DMS53 treated with DMSO at 0.1 percent for 48 hours (cell line): ENCODE data around the gene SLC12A7.
"Not testable (repeated sequence)": the region's sequence is repeated elsewhere in the genome, so short reads cannot be mapped to it uniquely, and the experiment has no call there.

ENCODE experiments used
- DNase-seq: peaks from one replicate; lab custom pipeline; 2025; ENCODE audit not compliant: unreplicated experiment; lab: John Stamatoyannopoulos, UW

SLC12A7 gene

DNA sequence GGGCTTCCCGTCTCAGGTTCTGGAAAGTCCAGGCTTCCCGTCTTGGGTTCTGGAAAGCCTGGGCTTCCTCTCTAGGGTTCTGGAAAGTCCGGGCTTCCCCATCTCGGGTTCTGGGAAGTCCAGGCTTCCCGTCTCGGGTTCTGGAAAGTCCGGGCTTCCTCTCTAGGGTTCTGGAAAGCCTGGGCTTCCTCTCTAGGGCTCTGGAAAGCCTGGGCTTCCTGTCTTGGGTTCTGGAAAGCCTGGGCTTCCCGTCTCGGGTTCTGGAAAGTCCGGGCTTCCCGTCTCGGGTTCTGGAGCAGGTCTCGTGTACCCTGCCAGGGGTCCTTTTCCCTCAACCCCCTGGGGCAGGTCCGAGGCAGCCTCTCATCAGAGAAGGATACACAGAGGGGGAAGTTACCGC lies 28.8 kb downstream of the SLC12A7 start:
- DNase-seq: not testable (repeated sequence)

DNA sequence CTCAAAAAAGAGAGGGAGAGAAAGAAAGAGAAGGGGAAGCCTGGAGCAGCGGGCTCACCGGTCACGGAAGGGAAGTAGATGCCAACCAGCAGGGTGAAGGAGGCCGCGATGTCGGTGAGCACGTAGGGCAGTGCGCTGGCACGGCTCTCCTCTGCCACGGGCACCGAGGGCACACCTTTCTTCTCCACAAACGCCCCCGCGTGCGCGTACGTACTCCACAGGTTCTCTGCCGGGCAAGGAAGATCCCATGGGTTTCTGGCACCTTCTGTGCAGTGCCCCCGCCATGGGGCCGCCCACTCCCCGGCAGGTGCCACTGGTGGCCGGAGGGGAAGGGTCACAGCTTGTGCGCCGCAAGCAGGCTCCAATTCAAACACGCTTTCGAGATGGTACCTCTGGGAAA lies 30.3 kb downstream of the SLC12A7 start:
- no peak for DNase-seq

DNA sequence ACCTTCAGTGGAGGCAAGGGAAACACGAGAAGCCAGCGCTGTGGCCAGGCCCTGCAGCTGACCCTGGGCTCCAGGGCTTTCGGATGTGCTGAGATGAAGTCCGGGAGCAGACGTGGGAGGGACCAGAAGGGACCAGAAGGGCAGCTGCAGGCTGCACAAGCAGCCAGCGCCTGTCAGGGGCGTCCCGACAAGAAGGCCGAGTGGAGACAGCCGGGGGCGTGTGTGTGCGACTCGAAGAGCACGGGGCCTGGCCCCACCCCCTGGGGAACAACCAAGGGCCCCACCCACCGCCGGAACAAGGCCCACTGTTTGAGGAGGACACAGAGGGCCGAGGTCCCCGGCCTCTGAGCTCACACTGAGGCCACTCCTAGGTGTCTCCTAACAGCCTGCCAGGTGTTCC lies 31.4 kb downstream of the SLC12A7 start:
- DNase-seq: no peak

DNA sequence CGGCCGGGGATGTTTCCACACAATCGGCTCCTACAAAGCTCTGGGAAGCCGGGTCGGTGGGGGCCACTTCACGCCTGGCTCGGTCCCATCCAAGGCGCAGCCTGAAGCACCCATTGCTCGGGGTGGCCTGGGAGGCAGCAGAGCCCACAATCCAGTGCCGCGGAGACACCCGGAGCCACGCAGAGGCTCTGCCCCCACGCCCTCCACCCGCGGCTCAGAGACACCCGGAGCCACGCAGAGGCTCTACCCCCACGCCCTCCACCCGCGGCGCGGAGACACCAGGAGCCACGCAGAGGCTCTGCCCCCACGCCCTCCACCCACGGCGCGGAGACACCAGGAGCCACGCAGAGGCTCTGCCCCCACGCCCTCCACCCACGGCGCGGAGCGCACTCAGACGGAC lies 31.9 kb downstream of the SLC12A7 start:
- DNase-seq: no peak

DNA sequence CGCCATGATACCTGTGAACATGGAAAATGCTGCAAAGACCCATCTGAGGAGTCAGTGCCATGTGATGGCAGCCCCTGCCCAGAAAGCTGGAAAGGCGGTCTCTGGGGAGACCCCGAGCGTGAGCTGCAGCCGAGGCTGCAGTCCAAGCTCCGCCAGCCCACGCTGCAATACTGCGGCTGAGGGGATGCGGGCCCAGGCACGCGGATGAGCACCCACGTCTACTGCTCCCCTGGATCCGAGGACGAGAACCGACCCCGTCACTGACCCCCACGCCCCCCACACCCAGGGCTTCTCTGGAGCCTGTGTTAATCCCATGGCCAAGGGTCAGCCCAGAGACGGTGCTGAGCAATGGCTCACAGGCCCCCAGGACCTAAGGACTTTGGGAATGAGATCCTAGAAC lies 32.4 kb downstream of the SLC12A7 start:
- DNase-seq: no peak

DNA sequence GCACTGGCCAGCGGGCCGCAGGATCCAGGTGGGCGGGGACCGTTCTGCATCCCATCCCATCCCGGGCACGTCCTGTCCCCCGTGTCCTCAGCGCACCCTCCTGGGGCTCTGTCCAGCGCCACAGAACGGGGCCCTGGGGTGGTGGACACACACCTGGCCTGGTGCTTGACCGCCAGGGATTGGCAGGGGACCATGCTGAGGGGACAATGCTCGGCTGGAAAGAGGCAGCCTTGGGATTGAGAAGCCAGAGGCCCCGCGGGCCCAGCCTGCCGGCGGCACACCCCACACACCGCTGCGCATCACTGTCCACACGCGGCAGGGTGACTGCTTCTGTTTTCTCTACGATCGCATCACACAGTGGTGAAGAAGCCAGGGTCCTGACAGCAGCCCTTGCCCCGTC lies 33.0 kb downstream of the SLC12A7 start:
- DNase-seq: no peak

DNA sequence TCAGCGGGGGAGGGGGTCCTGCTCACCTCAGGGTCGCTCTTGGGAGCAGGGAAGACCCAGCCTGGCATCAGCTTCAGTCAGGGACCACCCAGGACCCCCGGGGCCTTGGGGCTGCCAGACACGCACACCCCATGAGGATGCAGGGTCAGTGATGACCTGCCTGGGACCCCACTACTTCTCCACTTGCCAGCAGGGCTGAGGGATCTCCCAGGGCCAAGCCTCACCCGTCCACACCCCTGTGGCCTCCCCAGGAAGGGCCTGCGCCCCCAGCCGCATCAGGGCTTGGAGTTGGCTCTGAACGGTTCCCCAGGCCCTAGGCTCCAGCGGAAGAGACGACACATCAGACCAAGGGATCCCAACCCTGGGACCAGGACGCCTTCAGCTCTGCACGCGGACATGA lies 33.7 kb downstream of the SLC12A7 start:
- DNase-seq: no peak

DNA sequence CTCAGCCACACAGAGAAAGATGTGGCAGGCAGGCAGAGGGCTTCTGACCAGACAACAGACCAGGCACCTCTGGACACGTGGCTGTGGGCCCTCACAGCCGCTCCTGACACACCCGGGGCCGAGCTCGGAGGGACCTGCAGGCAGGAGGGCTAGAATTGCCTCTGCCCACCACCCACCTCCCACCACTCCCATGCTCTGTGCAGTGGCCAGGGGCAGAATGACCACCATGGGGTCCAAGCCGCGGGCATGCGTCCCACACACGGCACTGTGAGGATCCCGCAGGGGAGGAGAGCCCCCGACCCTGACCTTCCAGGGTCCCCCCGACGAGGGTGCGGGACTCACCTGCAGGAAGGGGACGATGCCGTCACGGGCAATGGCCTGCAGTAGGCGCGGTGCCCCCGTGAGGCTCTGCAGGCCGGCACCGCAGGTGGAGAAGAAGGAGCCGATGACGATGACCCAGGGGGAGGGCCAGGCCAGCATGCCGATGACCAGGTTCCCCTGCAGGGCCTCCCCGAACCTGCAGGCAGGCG lies 34.3 kb downstream of the SLC12A7 start:
- no peak for DNase-seq

DNA sequence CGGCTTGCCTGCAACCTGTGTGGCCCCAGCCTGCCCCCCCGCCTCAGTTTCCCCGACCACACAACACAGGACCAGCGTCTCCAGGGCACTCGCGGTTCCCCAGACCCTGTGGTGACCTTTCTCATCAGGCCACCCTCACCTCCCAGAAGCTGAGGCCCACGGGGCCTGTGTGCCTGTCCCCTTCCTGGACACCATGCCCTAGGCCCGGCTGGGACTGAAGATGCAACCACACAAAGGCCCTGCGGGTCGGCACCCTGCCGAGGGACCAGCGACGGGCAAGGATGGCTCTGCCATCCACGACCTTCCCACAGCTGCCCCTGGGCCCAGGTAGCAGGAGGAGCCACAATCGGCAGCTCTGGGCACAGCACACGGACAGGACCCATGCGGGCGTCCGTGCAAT lies 34.8 kb downstream of the SLC12A7 start:
- DNase-seq: no peak

DNA sequence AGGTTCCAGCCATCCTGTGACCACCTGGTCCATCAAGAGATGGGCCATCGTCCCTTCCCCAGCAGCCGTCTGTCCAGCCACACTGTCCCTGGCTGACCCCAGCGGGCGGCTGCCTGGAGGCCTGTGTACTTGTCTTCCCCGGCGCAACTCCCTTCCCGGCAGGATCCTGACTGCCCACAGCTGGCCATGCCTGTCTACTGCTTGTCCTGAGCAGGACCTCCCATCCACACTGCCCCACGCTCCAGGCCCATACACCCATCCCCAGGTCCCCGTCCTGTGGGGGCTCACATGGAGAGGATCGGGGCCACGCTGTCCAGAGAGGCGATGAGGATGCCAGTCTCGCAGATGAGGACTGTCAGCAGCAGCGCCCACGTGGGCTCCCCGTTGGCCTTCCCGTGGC lies 35.5 kb downstream of the SLC12A7 start:
- DNase-seq: no peak

DNA sequence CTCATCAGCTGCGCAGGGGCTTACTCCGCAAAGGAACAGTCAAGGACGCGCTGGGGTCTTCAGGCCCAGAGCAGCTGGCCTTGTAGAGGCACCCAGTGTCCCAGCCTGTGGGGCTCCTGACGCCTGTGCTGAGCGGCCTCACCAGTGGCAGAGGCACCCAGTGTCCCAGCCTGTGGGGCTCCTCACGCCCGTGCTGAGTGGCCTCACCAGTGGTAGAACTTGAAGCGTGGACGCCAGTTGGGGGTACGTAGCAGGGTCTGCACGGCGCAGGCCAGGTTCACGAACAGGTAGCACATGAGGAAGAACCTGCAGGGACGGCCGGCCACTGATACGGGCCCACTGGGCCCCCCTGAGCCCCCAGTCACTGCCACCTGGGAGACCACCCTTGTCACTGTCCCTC lies 35.9 kb downstream of the SLC12A7 start:
- no peak for DNase-seq

DNA sequence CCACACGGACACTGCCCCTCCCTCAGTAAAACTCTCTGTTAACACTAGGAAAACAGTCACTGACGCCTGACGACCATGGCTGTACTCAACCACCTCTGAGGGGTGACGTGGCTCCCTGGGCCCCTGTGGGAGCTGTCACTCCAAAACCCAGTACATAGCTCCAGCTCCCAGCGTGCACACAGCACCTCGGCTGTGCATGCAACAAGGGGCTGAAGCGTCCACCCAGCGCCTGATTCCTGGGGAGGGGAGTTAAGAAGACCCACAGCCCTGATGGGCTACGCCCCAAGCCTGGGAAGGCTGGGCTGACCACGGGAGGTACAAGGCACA lies 36.3 kb downstream of the SLC12A7 start:
- no peak for DNase-seq

DNA sequence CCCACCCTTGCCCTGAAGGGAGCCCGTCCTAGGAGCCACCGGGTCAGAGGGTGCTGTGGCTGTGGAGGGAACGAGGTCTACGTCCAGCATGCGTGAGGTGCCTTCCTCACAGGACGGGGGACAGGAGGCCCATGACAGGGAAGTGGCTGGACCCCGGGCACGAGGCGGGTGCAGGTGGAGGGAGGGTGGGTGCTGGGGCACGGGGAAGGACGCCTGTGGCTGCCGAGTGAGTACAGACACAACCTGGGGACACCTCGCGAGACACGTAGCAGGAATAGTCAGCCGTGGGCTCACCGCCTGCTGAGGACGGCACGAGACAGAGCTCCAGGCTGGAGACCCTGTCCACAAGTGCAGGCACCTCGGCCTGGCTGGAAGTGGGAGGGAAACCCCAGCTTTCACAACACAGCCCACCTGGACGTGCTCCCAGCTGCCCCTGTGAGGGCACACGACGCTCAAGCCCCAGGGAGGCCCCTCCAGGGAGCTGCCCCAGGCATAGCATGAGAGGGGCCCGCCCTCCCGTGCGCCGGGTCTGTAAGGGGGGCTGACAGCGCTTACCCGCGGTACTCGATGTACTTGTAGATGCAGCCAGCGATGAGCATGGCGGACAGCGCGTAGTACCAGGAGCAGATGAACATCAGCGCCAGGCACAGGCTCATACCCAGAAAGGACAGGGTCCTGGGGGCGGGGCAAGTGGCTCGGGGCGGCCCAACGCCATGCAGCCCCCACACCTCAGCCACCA lies 36.9 kb downstream of the SLC12A7 start:
- DNase-seq: no peak

DNA sequence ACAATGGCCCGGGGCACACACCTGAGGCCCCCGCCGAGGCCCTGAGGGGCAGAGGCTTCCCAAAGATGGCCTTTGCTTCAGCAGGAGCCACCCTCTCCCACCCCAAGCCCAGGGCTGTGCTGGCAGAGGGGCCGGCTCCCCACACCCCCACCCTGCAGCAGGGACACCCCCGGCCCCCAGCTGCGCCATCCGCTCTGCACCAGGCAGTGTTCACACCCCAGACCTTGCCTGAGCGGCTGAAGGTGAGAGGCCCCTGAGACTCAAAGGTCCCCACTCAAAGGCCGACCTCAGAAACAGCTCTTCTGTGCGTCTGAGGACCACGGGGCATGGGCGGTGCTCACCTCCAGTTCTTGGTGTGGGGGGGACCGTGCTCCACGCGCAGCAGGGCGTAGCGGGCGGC lies 37.6 kb downstream of the SLC12A7 start:
- no peak for DNase-seq

DNA sequence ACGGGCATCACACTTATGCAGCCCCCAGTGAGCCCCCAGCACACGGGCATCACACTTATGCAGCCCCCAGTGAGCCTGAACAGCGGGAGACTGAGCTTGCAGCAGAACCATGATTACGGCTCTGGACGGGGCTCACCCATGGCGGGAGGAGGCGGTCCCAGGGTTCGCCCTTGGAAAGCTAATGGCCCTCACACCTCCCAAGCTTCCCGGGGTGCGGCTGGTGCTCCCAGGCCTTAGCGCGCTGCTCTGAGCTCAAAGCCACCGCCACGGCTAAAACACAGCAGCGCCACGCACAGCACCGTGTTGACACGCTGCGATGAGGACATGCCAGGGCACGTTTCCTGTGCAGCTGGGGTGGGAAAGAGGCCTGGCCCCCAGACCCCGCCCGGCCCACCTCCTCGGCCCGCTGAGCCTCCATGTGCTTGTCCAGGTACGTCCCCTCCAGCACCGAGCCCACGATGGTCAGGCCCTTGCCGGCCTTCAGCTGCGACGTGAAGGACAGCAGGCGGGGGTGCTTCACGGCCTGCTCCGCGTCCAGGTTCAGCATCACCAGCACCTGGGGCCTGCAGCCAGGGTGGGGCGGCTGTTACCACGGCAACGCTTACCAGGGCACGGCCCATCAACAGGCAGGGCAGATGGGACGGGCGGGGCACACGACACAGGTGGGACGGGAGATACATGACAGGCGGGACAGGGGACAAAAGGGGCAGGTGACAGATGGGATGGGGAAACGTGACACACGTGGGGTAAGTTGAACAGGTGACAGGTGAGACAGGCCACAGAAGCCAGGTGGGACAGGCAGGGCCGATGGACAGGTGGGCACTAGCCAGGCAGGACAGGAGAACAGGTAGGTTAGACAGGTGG lies 38.4 kb downstream of the SLC12A7 start:
- DNase-seq: no peak

DNA sequence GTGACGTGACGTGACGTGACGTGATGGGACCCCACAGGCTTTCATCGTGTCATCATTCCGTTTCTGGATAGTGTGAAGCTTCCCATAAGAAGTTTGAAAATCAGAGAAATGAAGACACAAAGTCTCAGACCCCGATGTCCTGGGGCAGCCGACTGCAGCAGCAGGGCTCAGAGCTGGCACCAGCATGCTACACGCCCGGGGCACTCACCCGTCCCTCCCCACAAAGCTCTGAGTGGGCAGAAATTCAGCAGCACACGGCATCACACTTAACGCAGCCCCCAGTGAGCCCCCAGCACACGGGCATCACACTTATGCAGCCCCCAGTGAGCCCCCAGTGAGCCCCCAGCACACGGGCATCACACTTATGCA lies 42.2 kb downstream of the SLC12A7 start:
- DNase-seq: no peak

DNA sequence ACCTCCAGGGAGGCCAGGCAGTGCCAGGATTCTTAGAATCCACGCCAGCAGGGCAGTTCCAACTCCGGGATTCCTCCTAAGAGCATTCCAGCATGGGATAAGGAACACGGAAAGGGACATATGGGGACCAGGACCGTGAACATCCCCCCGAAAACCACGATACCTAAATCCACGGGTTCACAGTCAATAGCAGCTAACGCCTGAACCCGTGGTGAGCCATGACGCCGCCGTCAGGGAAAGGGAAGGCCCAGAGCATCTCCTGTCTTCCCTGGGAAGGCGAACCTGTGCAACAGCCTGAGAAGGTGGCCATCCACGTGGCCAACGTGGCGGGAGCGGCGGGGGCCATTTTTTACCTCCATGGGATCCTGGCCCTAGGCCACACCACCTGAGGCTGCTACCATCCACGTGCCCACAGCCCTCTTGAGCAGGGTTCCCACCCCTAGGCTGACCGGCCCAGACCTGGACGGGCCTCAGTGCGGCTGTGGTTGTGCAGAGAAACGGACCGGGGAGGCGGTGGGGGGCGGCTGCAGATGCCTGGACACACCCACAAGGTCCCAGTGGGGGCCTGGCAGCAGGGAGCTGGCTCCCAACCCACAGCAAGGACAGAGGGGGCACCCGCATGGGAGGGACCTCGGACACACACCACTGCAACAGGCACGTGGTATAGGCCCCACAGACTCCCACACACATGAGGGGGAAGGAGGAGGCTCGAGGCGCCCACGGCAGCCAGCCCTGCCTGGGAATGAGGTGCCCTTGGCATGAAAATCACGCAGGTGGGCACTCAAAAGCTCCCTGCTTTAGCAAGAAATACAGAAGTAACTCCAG lies 42.8 kb downstream of the SLC12A7 start:
- DNase-seq: no peak

DNA sequence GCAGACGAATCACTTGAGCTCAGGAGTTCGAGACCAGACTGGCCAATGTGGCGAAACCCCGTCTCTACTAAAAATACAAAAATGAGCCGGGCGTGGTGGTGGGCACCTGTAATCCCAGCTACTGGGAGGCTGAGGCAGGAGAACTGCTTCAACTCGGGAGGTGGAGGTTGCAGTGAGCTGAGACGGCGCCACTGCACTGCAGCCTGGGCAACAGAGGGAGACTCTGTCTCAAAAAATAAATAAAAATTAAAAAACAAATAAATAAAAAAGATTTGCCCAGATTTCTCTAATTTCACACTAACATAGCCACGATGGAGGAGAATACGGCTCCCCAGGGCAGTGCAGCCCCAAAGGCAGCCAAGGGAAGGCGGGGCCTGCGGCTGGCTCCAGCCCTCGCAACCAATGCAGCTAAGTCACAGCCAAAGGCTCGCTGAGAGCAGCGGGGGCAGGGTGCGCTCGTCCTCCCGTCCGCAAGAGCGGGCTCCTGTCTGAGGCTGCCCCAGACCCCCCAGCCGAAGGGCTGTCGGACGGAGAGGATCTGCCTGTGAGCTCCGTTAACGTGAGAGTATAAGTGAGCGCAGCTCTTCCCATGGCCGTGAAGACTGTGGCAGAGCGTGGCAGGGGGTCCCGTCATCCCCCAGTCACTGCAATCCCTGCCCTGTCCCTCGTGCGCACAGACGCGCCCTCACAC lies 43.5 kb downstream of the SLC12A7 start:
- DNase-seq: no peak

DNA sequence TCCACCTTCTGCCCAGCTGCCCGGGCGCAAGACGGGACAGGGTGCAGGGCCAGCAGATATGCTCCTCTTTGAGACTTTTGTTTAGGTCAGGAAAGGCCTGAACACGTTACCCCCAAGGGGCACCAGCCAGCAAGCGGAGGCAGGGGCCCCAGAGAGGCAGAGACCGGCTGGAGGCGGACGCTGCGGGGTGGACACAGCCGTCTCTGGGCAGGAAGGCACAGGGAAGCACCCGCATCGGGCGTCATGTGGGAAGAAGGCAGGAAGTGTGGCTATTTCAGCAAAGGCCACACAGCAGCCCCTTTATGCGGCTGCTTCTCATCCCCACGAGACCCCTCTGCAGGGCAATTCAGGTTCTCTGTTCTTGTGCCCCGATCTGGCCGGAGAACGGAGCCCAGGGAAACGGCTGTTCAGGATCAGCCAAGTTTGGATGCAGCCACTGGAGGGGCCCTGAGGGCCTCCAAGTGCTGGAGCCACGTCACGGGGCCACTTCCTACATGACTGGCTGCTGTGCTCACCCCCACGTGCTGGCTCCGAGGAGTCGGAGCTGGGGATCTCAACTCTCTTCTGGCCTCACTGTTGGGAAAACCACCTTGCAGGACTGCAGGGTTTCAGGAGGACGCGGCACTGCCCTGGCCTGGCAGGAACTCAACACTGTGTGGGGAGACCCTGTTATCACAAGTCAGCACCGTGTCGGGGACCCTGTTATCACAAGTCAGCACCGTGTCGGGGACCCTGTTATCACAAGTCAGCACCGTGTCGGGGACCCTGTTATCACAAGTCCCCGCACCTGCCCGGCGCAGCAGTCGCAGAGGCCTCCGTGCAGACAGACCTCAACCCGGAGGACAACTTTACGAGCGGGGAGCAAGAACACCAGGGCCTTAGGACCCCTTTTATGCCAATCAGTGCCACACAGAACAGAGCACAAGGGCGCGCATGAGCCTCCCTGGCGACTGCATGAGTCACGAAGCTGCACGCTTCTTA lies 44.4 kb downstream of the SLC12A7 start:
- no peak for DNase-seq

DNA sequence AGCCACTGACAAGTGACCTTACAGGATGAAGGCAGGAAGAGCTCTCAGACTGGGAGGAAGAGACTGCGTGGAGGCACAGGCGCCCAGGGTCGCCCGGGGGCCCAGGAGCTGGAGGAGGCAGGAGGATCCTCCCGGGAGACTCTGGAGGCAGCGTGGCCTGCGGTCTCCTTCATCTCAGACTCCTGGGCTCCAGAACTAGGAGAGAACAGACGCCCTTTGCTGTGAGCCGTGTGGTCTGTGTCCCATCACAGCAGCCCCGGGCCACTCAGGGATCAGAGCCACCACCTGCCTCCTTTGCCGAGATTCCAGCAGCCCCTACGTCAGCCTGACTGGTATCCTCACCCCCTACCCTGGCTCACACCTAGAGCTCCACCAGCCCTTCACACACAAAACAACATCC lies 45.2 kb downstream of the SLC12A7 start:
- DNase-seq: no peak
